ENCODE data around the gene TLE2.
"Not testable (repeated sequence)": the region's sequence is repeated elsewhere in the genome, so short reads cannot be mapped to it uniquely, and the experiment has no call there.

DNA sequence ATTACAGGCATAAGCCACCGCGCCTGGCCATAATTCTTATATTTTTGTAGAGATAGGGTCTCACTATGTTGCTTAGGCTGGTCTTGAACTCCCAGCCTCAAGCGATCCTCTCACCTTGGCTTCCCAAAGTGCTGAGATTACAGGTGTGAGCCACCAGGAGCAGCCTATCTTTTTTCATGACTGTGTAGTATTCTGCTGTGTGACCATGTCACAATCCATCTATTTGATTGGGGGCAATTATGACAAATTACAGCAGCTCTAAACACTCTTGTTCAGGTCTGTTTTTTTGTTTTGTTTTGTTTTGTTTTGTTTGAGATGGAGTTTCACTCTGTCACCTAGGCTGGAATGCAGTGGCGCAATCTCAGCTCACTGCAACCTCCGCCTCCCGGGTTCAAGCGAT is 20.9 kb upstream of the TLE2 start:
- TF ChIP-seq CTCF (optimal IDR thresholded peaks at IDR 0.05 in 1 of 3, IDR thresholded peaks at IDR 0.05 in 1 of 3, conservative IDR thresholded peaks at IDR 0.05 in 1 of 3; ENCODE audit: extremely low read depth in 1 of 3, insufficient read depth in 2 of 3, low read length in 3 of 3); EZH2 (IDR thresholded peaks at IDR 0.05; ENCODE audit: low read length): not testable (repeated sequence)

Data from keratinocyte (primary cell).